ACHN (cell line): ENCODE data around the gene TES.

Experiments used
- DNase-seq: peaks from one replicate; pipeline ENCODE4 v3.0.0-alpha.2; 2015
- in situ Hi-C: cut with HindIII; loops from 2 replicates; pipeline ENCODE4 v1.10.0; 2017; ENCODE audit warnings: low sequenced_read_pairs, low pct_ligation_motif_present, low pct_unique_long_range_greater_than_20kb

The TES gene

DNA sequence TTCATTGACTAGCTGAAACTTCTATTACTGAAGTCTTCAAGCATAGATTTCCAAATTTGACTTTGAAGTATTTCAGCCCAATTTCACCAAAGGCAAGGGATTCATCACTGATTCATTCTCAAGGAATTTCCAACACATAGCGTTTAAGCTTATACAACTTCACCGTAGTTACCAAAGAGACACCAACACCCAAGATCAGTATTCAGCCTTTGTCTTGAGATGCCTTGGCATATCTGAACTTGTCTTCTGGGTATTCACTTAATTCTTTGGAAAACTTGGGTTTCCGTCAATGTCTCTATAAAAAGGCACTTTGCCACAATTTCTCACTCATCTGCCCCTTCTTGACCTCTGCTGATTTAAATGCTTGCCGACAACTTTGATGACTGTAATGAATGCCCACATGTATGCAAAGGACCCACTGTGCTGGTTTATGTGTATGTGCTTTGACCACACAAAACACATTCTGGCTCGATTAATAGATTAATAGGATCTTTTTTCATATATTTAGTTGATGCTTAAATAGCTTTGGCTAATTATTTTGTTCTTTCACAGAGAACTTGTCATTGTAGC is 49.6 kb downstream of the TES start:
- DNase-seq, result peak; percentile 45
- in situ Hi-C loops, result loop anchor here (10.0 to 25.0 kb wide), 3 partner anchors 85 to 527 kb away; partner anchors contain the start of gene CAV1

DNA sequence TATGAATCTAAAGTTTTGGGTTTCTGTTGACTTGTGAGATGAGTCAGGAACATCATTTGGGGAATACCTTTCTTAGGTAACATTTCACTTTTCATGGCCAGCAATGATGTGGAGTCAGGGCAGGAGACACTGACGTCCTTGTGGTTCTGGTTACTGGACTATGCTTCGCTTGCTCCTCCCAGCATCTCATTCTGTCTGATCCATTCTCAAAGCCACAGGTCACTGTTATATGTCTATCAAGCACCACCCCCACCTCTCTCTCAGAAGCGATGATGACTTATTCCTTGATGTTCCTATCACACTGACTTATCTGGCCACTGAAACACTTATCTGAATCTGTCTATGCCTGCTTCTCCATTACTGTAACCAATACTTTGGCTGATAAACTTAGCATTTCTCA is 51.6 kb downstream of the TES start:
- in situ Hi-C loops, result loop anchor here (25.0 kb wide), 1 partner anchor 525 kb away; no protein-coding TSS in a partner anchor
- no peak for DNase-seq

DNA sequence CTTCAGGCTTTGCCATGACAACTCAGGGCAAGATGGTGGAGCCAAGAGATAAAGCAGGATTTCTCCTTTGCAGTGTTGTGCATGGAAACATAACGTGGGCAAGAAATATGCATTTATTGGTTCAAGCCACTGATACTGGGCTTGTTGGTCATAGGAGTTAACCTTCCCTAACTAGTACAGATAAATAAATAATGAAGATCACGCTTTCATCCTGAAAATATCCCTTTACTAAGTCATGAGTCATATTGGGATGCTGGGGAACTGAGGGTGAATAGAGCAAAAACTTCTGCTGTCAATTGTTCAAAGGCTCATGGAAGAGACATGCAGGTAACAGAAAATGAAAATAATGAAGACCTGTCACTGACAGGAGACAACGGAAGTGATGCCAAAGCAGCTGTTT is 55.5 kb downstream of the TES start:
- DNase-seq, result no peak
- in situ Hi-C loops, result loop anchor here (25.0 kb wide), 1 partner anchor 521 kb away; no protein-coding TSS in a partner anchor

DNA sequence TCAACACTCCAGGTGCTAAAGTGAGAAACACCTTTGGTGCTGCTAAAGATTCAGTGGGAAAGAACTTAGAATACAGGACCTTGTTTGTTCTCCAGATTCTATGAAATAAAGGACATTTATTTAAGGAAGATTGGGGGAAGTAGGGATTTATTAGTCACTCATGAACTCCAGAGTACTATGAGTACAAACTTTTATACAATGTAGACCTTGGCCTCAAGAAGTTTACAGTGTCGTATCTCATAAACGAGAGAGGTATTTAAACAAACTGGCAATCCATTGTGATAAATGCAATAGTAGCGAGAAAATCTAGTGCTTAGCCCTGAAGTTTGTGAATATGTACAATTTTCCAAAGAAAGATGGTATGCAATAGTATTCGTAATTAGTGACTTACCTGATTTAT is 59.1 kb downstream of the TES start:
- in situ Hi-C loops, result loop anchor here (25.0 kb wide), 1 partner anchor 518 kb away; no protein-coding TSS in a partner anchor
- no peak for DNase-seq

DNA sequence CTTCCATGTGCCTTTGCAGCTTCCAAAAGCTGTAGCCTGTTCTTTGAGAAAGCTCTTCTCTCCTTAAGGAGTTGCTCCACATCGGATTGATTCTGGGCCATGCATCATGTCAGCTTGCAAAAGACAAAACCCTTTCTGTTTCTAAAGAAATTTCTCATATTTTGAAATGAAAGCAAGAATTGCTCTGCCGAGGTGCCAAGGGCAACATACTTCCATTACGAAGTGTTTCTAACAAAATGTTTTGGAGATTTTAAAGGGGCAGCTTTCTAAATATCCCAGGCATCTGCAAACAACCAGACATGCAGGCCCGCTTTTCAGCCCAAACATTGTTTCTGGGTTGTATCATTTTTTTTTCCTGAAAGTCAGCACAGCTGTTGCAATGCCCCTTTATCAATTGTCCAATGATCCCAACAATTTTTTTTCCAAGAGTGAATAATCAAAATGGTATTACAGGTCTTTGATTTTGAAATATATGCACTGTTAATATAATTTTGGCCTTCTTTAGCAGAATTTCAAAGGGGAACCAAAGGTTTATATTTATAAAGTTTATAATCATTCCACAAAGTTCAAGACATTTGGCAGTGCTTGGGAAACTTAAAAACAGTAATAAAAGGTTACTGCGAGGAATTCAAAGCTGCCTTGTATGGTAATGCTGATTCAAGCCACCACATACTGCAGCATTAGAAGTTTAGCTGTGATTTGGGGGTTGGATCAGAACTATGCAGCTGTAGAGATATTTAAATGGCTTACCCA is 61.0 kb downstream of the TES start:
- in situ Hi-C loops, result loop anchor here (25.0 kb wide), 1 partner anchor 516 kb away; no protein-coding TSS in a partner anchor
- peak; percentile 41 for DNase-seq

DNA sequence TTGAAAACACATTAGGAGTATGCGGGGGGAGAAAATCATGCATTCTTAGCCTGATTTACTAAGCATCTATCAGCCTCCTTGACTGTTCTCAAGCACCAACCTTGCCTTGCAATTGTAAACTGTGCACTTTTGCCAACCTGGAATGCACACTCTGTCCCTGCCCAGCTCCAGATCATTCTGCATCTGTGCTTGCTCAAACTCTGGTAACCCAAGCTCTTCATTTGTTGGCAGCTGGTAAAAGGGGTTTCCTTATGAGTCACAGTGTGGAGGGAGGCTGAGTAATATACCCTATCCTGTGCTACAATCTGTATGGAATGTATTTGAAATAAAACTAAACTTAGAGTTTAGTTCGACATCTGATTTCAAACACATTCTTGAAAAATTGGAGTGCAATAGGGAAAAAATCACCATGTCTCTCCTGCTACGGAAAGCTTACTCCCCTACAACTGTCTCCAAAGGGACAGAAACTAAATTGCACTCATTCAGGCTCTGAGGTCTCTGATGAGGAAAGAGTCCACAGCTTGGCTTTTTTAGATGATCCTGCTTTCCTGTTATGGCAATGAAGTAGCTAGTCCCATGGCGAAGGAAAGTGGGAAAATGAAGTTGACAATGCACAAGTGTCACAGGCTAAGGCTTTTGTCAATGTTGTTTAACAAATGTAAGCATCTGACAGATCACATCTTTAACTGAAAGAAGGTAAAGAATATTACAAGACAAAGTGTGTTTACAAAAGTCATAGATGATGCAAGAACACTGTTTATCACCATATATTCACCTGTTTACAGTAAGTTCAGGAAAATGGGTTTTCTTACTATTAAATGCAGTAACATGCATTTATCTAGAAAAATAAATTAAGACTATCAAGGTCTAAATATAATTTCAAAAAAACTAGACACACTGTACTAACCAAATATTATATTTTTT is 61.9 kb downstream of the TES start:
- in situ Hi-C loops, result loop anchor here (25.0 kb wide), 1 partner anchor 515 kb away; no protein-coding TSS in a partner anchor
- DNase-seq, result peak; percentile 99

DNA sequence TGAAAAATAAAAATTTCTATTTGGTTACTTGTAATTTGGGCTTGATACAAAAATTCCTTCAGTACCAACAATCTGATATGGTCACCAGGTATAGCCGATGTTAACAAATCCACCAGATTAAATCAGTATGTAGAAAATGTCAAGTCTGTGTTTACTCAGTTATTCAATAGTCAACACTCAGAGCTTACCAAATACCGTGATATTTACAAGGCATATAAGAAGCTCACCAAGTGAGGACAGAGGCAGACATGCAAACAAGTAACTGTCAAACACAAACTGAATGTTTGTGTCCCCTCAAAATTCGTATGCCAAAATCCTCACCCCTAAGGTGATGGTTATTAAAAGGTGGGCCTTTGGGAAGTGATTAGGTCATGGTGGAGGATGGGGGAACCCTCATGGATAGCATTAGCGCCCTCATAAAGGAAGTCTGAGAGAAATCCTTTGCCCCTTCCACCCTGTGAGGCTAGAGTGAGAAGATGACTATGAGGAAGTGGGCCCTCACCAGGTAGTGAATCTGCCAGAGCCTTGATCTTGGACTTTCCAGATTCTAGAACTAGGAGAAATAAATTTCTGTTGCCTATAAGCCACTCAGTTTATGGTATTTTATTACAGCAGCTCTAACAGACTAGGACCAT is 63.1 kb downstream of the TES start:
- DNase-seq, result no peak
- in situ Hi-C loops, result loop anchor here (25.0 kb wide), 1 partner anchor 514 kb away; no protein-coding TSS in a partner anchor

DNA sequence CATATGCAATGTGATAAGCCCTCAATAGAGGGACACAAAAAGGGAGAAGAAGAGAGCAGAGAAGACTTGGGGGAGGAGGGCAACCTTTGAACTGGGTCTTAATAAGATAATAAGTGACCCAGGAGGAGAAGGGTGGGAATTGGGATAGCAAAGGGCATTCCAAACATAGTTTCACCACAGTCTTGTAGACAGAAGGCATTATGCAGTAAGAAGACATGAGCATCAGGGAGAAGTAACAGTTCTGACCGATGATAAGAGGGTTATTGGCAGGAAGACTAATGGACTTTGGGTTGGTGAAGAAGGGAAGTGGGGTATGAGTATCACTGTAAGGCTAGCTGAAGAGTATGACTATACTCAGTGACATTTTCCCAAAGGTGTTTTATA is 63.6 kb downstream of the TES start:
- DNase-seq, result peak; percentile 39
- in situ Hi-C loops, result loop anchor here (25.0 kb wide), 1 partner anchor 513 kb away; no protein-coding TSS in a partner anchor

DNA sequence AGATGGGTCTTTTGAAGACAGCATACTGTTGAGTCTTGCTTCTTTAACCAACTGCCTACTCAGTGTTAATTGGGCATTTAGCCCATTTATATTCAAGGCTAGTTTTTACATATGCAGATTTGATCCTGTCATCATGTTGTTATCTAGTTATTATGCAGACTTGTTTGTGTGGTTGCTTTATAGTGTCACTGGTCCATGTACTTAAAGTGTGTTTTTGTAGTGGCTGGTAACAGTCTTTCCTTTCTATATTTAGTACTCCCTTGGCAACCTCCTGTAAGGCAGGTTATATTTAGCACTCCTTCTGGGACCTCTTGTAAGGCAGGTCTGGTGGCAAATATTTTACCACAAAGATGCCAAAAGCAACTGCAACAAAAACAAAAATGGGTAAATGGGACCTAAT is 66.7 kb downstream of the TES start:
- in situ Hi-C loops, result no loop called here
- DNase-seq, result no peak

DNA sequence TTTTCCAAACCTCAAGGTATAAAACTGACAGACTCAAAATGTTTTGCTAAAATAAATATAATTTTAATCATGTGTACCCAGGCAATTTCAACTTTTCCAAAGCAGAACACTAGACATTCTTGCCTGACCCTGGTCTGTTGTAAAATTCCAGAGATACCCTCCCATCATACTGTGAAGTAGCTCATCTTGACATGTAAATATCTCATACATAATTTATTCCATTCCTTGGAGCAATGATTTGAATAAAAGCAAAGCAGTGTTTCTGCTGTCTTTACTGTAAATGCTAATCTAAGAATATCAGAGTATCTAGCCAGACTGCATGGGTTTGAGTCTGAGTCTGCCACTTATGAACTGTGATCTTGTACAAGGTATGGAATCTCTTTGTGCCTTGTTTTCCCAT is 68.9 kb downstream of the TES start:
- DNase-seq, result no peak
- in situ Hi-C loops, result no loop called here

DNA sequence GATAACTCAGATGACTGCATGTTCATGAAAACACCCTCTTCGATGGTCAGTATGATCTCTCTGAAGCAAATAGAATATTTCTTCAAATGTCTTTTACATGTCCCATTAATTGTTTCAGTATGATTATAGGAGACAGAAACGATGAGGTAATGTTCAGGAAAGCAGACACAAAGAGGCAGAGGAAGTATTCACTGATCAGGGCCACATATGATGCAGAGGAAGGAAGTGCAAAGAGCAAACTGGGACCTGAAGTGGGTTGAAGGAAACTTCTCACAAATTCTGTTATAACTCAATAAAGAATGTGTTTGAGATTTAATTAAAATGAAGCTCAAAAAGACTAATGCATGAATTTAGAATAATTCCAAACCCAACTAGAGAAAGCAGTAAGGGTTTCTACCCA is 70.5 kb downstream of the TES start:
- in situ Hi-C loops, result no loop called here
- DNase-seq, result no peak

DNA sequence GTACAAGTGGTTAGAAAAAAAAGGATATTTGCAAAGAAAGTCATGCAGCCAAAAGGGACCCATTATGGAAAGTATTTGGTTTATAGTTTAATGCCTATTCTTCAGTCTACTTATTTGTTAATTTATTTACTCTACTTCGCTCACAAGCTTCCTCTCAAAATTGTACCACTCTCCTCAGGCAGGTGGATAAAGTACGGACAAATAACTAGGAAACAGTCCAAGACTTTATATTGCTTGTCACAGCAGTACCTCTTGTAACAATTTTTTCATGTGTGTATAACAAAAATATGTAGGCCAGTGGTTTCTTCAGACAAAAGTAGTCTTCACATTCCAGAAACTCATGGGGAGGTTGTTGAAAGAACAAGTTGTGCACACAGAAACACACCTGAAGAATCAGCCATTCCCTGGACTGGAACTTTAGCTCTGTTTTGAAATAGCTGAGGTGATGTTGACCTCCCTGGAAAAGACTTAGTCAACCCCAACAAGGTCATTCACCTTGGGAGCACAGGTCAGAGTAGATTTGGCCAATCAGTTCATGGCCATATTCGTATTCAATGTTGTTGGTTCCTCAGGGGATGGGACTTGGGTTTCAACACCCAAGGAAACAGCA is 73.4 kb downstream of the TES start:
- no peak for DNase-seq
- in situ Hi-C loops, result no loop called here

DNA sequence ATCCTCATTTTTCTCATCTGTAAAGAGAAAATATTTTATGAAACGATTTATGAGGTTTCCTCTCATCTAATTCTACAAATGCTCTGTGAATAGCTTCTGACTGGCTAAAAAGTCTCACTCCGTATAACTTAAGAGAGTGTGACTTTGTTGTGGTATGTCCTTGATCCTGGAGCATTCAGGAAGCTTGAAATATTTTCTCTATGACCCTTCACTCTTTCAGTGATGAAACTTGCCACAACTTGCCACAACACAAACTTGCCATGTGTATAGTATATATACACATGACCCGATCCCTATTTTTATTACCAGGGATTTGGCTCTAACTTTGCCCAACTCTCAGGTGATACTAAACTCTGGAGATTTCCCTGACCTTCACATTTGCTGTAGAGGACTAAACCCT is 74.1 kb downstream of the TES start:
- in situ Hi-C loops, result no loop called here

DNA sequence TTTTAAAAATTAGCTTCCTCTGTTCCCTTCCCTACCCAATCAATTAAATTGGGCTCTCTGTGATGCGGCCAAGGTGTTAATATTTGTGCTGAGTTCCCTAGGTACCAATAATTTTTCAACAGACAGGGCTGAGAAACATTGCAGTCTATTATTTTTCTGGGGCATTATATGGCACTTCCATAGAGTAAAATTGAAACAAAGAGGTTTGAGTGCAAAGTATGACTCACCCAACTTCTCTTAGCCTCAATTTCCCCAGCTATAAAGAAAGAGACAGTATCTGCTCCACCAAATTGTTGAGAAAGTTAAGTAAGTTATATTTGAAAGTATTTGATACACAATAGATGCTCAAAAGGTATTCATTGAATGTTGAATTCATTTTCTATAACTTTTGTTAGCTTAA is 74.9 kb downstream of the TES start:
- in situ Hi-C loops, result no loop called here
- DNase-seq, result no peak

More for the DNA sequence above, 74.1 kb downstream of the TES start:
- DNase-seq, result no peak

DNA sequence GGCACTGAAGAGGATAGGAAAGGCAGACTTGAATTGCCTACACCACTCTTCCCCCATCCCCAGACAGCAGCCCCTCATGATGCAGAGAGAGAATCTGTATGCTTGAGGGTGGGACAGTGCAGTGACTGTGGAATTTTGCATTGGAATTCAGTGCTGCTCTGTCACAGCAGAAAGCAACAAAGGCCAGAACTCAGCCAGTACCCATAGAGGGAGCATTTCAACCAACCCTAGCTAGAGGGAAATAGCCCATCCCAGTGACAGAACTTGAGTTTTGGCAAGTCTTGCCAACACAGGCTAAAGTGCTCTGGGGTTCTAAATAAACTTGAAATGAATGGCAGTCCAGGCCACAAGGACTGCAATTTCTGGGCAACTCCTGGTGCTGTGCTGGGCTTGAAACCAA is 80.4 kb downstream of the TES start:
- no peak for DNase-seq

DNA sequence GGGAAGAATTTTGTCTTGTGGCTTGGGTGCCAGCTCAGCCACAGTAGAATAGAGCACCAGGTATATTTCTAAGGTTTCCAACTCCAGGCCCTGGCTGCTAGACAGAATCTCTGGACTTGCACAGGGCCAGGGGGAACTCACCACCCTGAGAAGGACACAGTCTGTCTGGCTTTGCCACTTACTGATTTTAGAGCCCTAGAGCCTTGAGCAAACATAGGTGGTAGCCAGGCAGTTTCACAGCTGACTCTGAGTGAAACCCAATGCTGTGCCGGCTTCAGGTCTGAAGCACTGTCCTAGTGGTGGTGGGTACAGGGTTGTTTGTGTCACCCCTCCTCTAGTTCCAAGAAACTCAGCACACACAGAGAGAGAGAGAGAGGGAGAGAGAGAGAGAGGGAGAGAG is 81.6 kb downstream of the TES start:
- no peak for DNase-seq
- in situ Hi-C loops, result no loop called here

More for the DNA sequence above, 80.4 kb downstream of the TES start:
- in situ Hi-C loops, result no loop called here

DNA sequence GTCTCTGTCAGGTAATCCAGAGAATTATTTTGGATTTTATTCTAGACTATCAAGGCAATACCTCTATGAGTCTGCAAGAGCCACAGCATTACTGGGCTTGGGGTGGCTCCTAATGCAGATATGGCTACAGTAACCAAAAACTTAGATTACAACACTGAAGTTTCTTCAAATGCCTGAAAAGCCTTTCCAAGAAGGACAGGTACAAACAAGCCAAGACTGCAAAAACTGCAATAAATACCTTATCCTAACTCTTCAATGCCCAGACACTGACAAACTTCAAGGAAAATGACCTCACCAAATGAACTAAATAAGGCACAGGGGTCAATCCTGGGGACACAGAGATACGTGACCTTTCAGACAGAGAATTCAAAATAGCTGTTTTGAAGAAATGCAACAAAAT is 82.0 kb downstream of the TES start:
- no peak for DNase-seq
- in situ Hi-C loops, result no loop called here

DNA sequence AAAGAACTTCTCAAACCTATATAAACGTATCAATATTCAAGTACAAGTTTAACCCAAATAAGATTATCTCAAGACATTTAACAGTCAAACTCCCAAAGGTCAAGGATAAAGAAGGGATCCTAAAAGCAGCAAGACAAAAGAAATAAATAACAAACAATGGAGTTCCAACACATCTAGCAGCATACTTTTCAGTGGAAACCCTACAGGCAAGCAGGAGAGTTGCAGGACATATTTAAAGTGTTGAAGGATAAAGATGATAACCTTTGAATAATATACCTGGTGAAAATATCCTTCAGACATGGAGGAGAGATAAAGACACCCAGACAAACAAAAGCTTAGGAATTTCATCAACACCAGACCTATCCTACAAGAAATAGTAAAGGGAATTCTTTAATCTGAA is 82.8 kb downstream of the TES start:
- in situ Hi-C loops, result no loop called here
- DNase-seq, result no peak
